ENCODE results near the gene WDR46. TPM values are rescaled to one million over a fixed set of nuclear protein-coding genes. Genes with fewer than 3 reads are reported as not detected.

Gene WDR46
- total and polyA plus RNA-seq, 2 of the 13 experiments (the other 11 are each of a cell fraction or from before 2014, with no cell fraction given) = 47.4 to 105 TPM

DNA sequence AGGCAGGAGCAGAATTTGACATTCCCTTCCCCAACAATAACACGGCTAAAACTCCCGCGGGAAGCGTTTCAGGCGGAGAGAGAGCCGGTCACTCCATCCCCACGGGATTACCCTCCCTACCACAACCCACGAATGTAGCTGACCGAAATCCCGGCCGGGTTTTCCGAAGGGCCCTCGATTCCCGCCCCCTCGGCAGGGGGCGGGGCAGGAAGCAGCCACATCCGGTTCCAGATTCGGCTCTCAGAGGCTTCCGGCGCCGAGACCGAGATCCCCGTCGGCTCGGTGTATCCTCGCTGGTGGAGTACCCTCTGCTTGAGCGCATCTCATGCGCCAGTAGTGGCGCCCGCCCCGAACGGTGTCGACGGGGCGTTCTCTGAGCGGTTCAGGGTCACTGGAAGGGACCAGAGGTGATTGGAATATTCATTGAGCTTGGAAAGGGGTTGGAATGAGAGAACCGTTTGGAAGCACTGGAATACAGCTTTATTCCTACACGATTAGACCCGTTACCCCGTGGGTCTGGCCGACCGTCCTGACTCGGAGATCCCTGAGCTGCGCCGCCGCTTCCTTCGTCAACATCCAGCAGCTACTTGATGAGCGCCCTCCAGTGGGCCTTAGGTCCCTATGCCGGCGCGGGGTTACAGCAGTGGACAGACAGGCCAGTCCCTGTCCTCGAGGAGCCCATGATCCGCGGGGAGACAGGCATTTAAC is 10.4 kb upstream of the WDR46 start (continued):
- TF ChIP-seq, protein P1, sequence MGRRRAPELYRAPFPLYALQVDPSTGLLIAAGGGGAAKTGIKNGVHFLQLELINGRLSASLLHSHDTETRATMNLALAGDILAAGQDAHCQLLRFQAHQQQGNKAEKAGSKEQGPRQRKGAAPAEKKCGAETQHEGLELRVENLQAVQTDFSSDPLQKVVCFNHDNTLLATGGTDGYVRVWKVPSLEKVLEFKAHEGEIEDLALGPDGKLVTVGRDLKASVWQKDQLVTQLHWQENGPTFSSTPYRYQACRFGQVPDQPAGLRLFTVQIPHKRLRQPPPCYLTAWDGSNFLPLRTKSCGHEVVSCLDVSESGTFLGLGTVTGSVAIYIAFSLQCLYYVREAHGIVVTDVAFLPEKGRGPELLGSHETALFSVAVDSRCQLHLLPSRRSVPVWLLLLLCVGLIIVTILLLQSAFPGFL (CRISPR knock-in tag; IDR thresholded peaks at IDR 0.05) = 0 out of 2 replicates have a peak, but pooled peaks have one; percentile 64
- TF ChIP-seq SETDB1 (CRISPR knock-in tag; IDR thresholded peaks at IDR 0.05; ENCODE audit: borderline replicate concordance) (no peak), SSRP1 (CRISPR knock-in tag; IDR thresholded peaks at IDR 0.05) (peak; percentile 91), PHF8 (CRISPR knock-in tag; IDR thresholded peaks at IDR 0.05) (peak; percentile 91), ZNF260 (CRISPR knock-in tag; IDR thresholded peaks at IDR 0.05; ENCODE audit: borderline replicate concordance, low read depth) (no peak), REL (CRISPR knock-in tag; conservative IDR thresholded peaks at IDR 0.05) (peak; percentile 92), ZNF430 (CRISPR knock-in tag; IDR thresholded peaks at IDR 0.05) (peak; percentile 73), GLI4 (CRISPR knock-in tag; IDR thresholded peaks at IDR 0.05; ENCODE audit: borderline replicate concordance) (peak; percentile 87; the same call in 1 of the 2 replicates), CBFB (CRISPR knock-in tag; IDR thresholded peaks at IDR 0.05) (peak; percentile 76), SALL2 (CRISPR knock-in tag; IDR thresholded peaks at IDR 0.05) (peak; percentile 66; the same call in 1 of the 2 replicates), GATA4 (IDR thresholded peaks at IDR 0.05; ENCODE audit: borderline replicate concordance, low read depth) (0 out of 2 replicates have a peak, but pooled peaks have one; percentile 51), ATF1 (CRISPR knock-in tag; IDR thresholded peaks at IDR 0.05) (no peak), IKZF4 (CRISPR knock-in tag; IDR thresholded peaks at IDR 0.05; ENCODE audit: borderline replicate concordance, low read depth, not compliant biosample characterization) (peak; percentile 4), MTA3 (CRISPR knock-in tag; IDR thresholded peaks at IDR 0.05) (no peak)
- TF ChIP-seq, protein P2, sequence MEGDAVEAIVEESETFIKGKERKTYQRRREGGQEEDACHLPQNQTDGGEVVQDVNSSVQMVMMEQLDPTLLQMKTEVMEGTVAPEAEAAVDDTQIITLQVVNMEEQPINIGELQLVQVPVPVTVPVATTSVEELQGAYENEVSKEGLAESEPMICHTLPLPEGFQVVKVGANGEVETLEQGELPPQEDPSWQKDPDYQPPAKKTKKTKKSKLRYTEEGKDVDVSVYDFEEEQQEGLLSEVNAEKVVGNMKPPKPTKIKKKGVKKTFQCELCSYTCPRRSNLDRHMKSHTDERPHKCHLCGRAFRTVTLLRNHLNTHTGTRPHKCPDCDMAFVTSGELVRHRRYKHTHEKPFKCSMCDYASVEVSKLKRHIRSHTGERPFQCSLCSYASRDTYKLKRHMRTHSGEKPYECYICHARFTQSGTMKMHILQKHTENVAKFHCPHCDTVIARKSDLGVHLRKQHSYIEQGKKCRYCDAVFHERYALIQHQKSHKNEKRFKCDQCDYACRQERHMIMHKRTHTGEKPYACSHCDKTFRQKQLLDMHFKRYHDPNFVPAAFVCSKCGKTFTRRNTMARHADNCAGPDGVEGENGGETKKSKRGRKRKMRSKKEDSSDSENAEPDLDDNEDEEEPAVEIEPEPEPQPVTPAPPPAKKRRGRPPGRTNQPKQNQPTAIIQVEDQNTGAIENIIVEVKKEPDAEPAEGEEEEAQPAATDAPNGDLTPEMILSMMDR (CRISPR knock-in tag; IDR thresholded peaks at IDR 0.05) = peak; percentile 98
- TF ChIP-seq, protein P3, sequence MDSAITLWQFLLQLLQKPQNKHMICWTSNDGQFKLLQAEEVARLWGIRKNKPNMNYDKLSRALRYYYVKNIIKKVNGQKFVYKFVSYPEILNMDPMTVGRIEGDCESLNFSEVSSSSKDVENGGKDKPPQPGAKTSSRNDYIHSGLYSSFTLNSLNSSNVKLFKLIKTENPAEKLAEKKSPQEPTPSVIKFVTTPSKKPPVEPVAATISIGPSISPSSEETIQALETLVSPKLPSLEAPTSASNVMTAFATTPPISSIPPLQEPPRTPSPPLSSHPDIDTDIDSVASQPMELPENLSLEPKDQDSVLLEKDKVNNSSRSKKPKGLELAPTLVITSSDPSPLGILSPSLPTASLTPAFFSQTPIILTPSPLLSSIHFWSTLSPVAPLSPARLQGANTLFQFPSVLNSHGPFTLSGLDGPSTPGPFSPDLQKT (CRISPR knock-in tag; IDR thresholded peaks at IDR 0.05; ENCODE audit: borderline replicate concordance) = peak; percentile 60; the same call in 1 of the 2 replicates
- TF ChIP-seq, protein P4, sequence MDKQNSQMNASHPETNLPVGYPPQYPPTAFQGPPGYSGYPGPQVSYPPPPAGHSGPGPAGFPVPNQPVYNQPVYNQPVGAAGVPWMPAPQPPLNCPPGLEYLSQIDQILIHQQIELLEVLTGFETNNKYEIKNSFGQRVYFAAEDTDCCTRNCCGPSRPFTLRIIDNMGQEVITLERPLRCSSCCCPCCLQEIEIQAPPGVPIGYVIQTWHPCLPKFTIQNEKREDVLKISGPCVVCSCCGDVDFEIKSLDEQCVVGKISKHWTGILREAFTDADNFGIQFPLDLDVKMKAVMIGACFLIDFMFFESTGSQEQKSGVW (CRISPR knock-in tag; IDR thresholded peaks at IDR 0.05; ENCODE audit: borderline replicate concordance) = no peak
- TF ChIP-seq, protein P5, sequence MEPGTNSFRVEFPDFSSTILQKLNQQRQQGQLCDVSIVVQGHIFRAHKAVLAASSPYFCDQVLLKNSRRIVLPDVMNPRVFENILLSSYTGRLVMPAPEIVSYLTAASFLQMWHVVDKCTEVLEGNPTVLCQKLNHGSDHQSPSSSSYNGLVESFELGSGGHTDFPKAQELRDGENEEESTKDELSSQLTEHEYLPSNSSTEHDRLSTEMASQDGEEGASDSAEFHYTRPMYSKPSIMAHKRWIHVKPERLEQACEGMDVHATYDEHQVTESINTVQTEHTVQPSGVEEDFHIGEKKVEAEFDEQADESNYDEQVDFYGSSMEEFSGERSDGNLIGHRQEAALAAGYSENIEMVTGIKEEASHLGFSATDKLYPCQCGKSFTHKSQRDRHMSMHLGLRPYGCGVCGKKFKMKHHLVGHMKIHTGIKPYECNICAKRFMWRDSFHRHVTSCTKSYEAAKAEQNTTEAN (CRISPR knock-in tag; conservative IDR thresholded peaks at IDR 0.05) = no peak
- TF ChIP-seq, protein P6, sequence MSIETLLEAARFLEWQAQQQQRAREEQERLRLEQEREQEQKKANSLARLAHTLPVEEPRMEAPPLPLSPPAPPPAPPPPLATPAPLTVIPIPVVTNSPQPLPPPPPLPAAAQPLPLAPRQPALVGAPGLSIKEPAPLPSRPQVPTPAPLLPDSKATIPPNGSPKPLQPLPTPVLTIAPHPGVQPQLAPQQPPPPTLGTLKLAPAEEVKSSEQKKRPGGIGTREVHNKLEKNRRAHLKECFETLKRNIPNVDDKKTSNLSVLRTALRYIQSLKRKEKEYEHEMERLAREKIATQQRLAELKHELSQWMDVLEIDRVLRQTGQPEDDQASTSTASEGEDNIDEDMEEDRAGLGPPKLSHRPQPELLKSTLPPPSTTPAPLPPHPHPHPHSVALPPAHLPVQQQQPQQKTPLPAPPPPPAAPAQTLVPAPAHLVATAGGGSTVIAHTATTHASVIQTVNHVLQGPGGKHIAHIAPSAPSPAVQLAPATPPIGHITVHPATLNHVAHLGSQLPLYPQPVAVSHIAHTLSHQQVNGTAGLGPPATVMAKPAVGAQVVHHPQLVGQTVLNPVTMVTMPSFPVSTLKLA (IDR thresholded peaks at IDR 0.05) = no peak
- TF ChIP-seq, protein P7, sequence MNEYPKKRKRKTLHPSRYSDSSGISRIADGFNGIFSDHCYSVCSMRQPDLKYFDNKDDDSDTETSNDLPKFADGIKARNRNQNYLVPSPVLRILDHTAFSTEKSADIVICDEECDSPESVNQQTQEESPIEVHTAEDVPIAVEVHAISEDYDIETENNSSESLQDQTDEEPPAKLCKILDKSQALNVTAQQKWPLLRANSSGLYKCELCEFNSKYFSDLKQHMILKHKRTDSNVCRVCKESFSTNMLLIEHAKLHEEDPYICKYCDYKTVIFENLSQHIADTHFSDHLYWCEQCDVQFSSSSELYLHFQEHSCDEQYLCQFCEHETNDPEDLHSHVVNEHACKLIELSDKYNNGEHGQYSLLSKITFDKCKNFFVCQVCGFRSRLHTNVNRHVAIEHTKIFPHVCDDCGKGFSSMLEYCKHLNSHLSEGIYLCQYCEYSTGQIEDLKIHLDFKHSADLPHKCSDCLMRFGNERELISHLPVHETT (CRISPR knock-in tag; conservative IDR thresholded peaks at IDR 0.05) = peak; percentile 82
